ENCODE data around the gene BPIFB4.
A peak's percentile ranks its signal among the peaks of the same experiment; 100 is the strongest.

The BPIFB4 gene

DNA sequence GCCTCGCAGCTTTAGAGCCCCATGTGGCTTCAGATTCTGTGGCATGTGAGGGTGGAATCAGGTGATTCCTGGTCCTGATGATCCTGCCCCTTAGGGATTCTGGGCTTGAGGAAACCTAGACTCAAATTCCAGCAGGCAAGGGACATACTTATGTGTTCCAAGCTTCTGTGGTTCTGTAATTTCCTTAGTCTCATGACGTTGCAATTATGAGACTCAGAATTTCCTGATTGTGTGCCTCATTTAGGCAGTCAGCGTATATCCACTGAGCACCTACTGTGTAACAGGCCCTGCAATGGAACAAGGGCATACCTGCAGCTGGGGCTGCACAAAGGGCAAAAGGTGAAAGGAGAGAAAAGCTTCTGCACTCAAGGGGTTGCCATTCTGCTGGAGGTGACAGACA lies 11.6 kb upstream of the BPIFB4 start:
- no peak overlapping the region for H4K8ac ChIP-seq (ENCODE audit: low read depth, low read length)
- H3K4me3 ChIP-seq (ENCODE audit: low read length): no peak overlapping the region
- no peaks in the 10 kb centered on the region for H3K79me2 ChIP-seq (ENCODE audit: control insufficient read depth, insufficient read depth, low read length)
- H3K56ac ChIP-seq (ENCODE audit: low read length): no peak overlapping the region
- no peak overlapping the region for H3K4me2 ChIP-seq (ENCODE audit: low read length)
- no peak overlapping the region for H3K23ac ChIP-seq (ENCODE audit: low read length)
- H2AK5ac ChIP-seq (ENCODE audit: low read length): no peak overlapping the region
- H3K4me1 ChIP-seq (ENCODE audit: control insufficient read depth, low read depth, low read length): no peaks in the 10 kb centered on the region
- no peak overlapping the region for H2BK5ac ChIP-seq (ENCODE audit: low read length)
- H3K18ac ChIP-seq (ENCODE audit: low read length): no peak overlapping the region
- no peak overlapping the region for H3K4ac ChIP-seq (ENCODE audit: low read depth, low read length)
- WGBS (ENCODE audit: extremely low coverage, insufficient coverage, low lambda C conversion rate): no CpG with 5 or more reads among the region's 3 CpGs
- H4K5ac ChIP-seq (ENCODE audit: low read length): no peak overlapping the region
- H3K79me1 ChIP-seq (ENCODE audit: low read length): no peaks in the 10 kb centered on the region
- no peak for DNase-seq
- no peak overlapping the region for H2BK120ac ChIP-seq (ENCODE audit: low read depth, low read length)
- H3K36me3 ChIP-seq (ENCODE audit: control insufficient read depth, insufficient read depth, low read length): no peaks in the 10 kb centered on the region
- H3K27me3 ChIP-seq (ENCODE audit: insufficient read depth, low read length, poor library complexity): no peaks in the 10 kb centered on the region
- H2BK15ac ChIP-seq (replicated peaks; ENCODE audit: low read depth): no peak overlapping the region
- no peak overlapping the region for H3K9ac ChIP-seq (ENCODE audit: low read length)
- H3K27ac ChIP-seq (ENCODE audit: low read depth, low read length): no peak overlapping the region

GRCh38 chr20:33068251-33068939 lies 11.0 kb upstream of the BPIFB4 start:
- Histone ChIP-seq H2BK5ac (ENCODE audit: low read length) (no peak overlapping the region), H3K4me2 (ENCODE audit: low read length) (no peak overlapping the region), H3K9ac (ENCODE audit: low read length) (no peak overlapping the region), H3K4ac (ENCODE audit: low read depth, low read length) (no peak overlapping the region), H3K36me3 (ENCODE audit: control insufficient read depth, insufficient read depth, low read length) (no peaks in the 10 kb centered on the region), H4K5ac (ENCODE audit: low read length) (no peak overlapping the region), H3K4me3 (ENCODE audit: low read length) (no peak overlapping the region), H3K27ac (ENCODE audit: low read depth, low read length) (no peak overlapping the region), H3K4me1 (ENCODE audit: control insufficient read depth, low read depth, low read length) (no peaks in the 10 kb centered on the region), H3K18ac (ENCODE audit: low read length) (no peak overlapping the region), H3K27me3 (ENCODE audit: insufficient read depth, low read length, poor library complexity) (no peaks in the 10 kb centered on the region), H2BK15ac (replicated peaks; ENCODE audit: low read depth) (no peak overlapping the region), H4K8ac (ENCODE audit: low read depth, low read length) (no peak overlapping the region), H3K56ac (ENCODE audit: low read length) (no peak overlapping the region), H2BK120ac (ENCODE audit: low read depth, low read length) (no peak overlapping the region), H3K79me1 (ENCODE audit: low read length) (no peaks in the 10 kb centered on the region), H3K79me2 (ENCODE audit: control insufficient read depth, insufficient read depth, low read length) (no peaks in the 10 kb centered on the region), H2AK5ac (ENCODE audit: low read length) (no peak overlapping the region), H3K23ac (ENCODE audit: low read length) (no peak overlapping the region)
- no CpG with 5 or more reads among the region's 12 CpGs for WGBS (ENCODE audit: extremely low coverage, insufficient coverage, low lambda C conversion rate)
- no peak for DNase-seq

GRCh38 chr20:33069673-33070072 lies 9.8 kb upstream of the BPIFB4 start:
- no peak overlapping the region for H4K8ac ChIP-seq (ENCODE audit: low read depth, low read length)
- H3K9ac ChIP-seq (ENCODE audit: low read length): no peak overlapping the region
- no peak overlapping the region for H4K5ac ChIP-seq (ENCODE audit: low read length)
- no peak for DNase-seq
- no peak overlapping the region for H2BK15ac ChIP-seq (replicated peaks; ENCODE audit: low read depth)
- H3K56ac ChIP-seq (ENCODE audit: low read length): no peak overlapping the region
- no peak overlapping the region for H3K4ac ChIP-seq (ENCODE audit: low read depth, low read length)
- no peak overlapping the region for H3K27ac ChIP-seq (ENCODE audit: low read depth, low read length)
- H3K79me2 ChIP-seq (ENCODE audit: control insufficient read depth, insufficient read depth, low read length): no peaks in the 10 kb centered on the region
- no peak overlapping the region for H3K23ac ChIP-seq (ENCODE audit: low read length)
- no peak overlapping the region for H3K4me3 ChIP-seq (ENCODE audit: low read length)
- H3K4me1 ChIP-seq (ENCODE audit: control insufficient read depth, low read depth, low read length): no peaks in the 10 kb centered on the region
- WGBS (ENCODE audit: extremely low coverage, insufficient coverage, low lambda C conversion rate): no CpG with 5 or more reads among the region's 9 CpGs
- H3K79me1 ChIP-seq (ENCODE audit: low read length): no peaks in the 10 kb centered on the region
- no peak overlapping the region for H2BK5ac ChIP-seq (ENCODE audit: low read length)
- H3K27me3 ChIP-seq (ENCODE audit: insufficient read depth, low read length, poor library complexity): no peaks in the 10 kb centered on the region
- no peak overlapping the region for H2BK120ac ChIP-seq (ENCODE audit: low read depth, low read length)
- H3K18ac ChIP-seq (ENCODE audit: low read length): no peak overlapping the region
- H3K4me2 ChIP-seq (ENCODE audit: low read length): no peak overlapping the region
- no peak overlapping the region for H2AK5ac ChIP-seq (ENCODE audit: low read length)
- H3K36me3 ChIP-seq (ENCODE audit: control insufficient read depth, insufficient read depth, low read length): no peaks in the 10 kb centered on the region

DNA sequence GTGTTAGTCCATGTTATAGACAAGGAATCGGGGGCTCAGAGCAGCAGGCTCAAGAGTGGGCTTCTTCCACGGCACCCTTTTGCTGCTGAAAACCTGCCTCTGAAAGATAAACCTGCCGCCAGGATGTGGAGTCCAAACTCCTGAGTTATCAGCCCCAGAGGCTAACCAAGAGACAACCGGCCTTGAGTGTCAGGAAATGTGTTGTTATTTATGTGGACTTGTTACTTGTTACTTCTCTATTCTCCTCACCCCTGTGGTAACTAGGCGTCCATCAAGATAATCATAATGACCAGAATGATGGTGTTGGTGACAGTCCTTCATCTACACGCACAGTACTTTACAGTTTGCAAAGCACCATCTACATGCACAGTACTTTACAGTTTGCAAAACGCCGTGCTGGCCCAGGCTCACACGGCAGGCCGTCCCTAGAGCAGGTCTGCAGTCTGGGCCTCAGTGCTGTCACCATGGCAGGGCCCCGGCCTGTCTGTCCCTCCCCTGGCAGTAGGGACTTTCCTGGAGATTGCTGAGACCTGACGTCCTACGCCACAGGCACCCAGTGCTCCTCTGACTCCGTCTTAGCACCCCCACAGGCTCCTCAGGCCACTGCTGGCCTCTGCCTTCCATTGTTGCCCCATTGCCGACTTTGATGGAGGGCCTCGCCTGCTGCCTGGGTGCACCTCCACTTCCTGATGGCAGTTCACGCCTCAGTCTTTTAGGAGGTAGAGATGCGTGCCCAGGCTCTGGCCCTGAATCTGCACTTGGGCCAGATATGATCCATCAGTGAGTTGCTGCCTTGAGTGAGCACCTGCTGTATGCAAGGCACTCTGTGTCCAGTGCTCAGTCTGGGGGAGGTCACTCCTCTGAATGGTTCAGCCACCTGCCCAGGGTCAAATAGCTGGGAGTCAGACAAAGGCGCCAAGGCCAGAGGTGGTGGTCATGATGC lies 9.1 kb upstream of the BPIFB4 start:
- no peak overlapping the region for H4K8ac ChIP-seq (ENCODE audit: low read depth, low read length)
- H3K56ac ChIP-seq (ENCODE audit: low read length): peak overlapping the region; percentile 6
- WGBS (ENCODE audit: extremely low coverage, insufficient coverage, low lambda C conversion rate): no CpG with 5 or more reads among the region's 19 CpGs
- H3K27me3 ChIP-seq (ENCODE audit: insufficient read depth, low read length, poor library complexity): no peaks in the 10 kb centered on the region
- H2BK15ac ChIP-seq (replicated peaks; ENCODE audit: low read depth): no peak overlapping the region
- H3K4me1 ChIP-seq (ENCODE audit: control insufficient read depth, low read depth, low read length): no peaks in the 10 kb centered on the region
- no peak overlapping the region for H3K4me3 ChIP-seq (ENCODE audit: low read length)
- no peak overlapping the region for H2BK5ac ChIP-seq (ENCODE audit: low read length)
- H3K23ac ChIP-seq (ENCODE audit: low read length): no peak overlapping the region
- no peak overlapping the region for H2AK5ac ChIP-seq (ENCODE audit: low read length)
- no peak overlapping the region for H3K4me2 ChIP-seq (ENCODE audit: low read length)
- H3K36me3 ChIP-seq (ENCODE audit: control insufficient read depth, insufficient read depth, low read length): no peaks in the 10 kb centered on the region
- no peak overlapping the region for H3K4ac ChIP-seq (ENCODE audit: low read depth, low read length)
- no peak overlapping the region for H2BK120ac ChIP-seq (ENCODE audit: low read depth, low read length)
- no peaks in the 10 kb centered on the region for H3K79me2 ChIP-seq (ENCODE audit: control insufficient read depth, insufficient read depth, low read length)
- H3K79me1 ChIP-seq (ENCODE audit: low read length): no peaks in the 10 kb centered on the region
- no peak overlapping the region for H4K5ac ChIP-seq (ENCODE audit: low read length)
- no peak overlapping the region for H3K9ac ChIP-seq (ENCODE audit: low read length)
- H3K27ac ChIP-seq (ENCODE audit: low read depth, low read length): no peak overlapping the region
- no peak overlapping the region for H3K18ac ChIP-seq (ENCODE audit: low read length)
- DNase-seq: no peak

DNA sequence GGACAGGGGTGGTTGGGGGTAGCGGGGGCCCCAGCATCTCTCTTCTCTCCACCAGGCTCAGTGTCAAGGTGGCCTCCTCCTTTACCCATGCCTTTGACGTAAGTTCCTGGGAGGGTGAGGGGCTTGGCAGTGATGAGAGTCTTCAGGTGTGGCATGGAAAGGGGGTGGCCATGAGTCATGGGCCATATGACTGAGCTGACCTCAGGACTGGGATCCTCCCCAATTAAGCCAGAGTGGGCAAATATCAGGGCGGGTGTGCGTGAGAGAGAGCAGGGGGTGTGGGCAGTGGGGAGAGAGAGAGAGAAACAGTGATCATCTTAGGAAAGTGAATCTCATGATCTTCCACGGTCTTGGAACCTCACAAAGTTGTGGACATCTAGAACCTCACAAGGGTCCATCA lies 8.2 kb upstream of the BPIFB4 start:
- H3K4me3 ChIP-seq (ENCODE audit: low read length): no peak overlapping the region
- H2AK5ac ChIP-seq (ENCODE audit: low read length): no peak overlapping the region
- no peak overlapping the region for H3K27ac ChIP-seq (ENCODE audit: low read depth, low read length)
- H3K4me2 ChIP-seq (ENCODE audit: low read length): no peak overlapping the region
- no peak overlapping the region for H3K18ac ChIP-seq (ENCODE audit: low read length)
- no peak overlapping the region for H3K4ac ChIP-seq (ENCODE audit: low read depth, low read length)
- no peaks in the 10 kb centered on the region for H3K4me1 ChIP-seq (ENCODE audit: control insufficient read depth, low read depth, low read length)
- H3K27me3 ChIP-seq (ENCODE audit: insufficient read depth, low read length, poor library complexity): no peaks in the 10 kb centered on the region
- no peak overlapping the region for H3K23ac ChIP-seq (ENCODE audit: low read length)
- H2BK5ac ChIP-seq (ENCODE audit: low read length): no peak overlapping the region
- H2BK15ac ChIP-seq (replicated peaks; ENCODE audit: low read depth): no peak overlapping the region
- no peaks in the 10 kb centered on the region for H3K79me1 ChIP-seq (ENCODE audit: low read length)
- H3K79me2 ChIP-seq (ENCODE audit: control insufficient read depth, insufficient read depth, low read length): no peaks in the 10 kb centered on the region
- H2BK120ac ChIP-seq (ENCODE audit: low read depth, low read length): no peak overlapping the region
- WGBS (ENCODE audit: extremely low coverage, insufficient coverage, low lambda C conversion rate): no CpG with 5 or more reads among the region's 5 CpGs
- DNase-seq: no peak
- H4K8ac ChIP-seq (ENCODE audit: low read depth, low read length): no peak overlapping the region
- no peak overlapping the region for H3K56ac ChIP-seq (ENCODE audit: low read length)
- no peak overlapping the region for H4K5ac ChIP-seq (ENCODE audit: low read length)
- H3K9ac ChIP-seq (ENCODE audit: low read length): no peak overlapping the region
- no peaks in the 10 kb centered on the region for H3K36me3 ChIP-seq (ENCODE audit: control insufficient read depth, insufficient read depth, low read length)
